HEK293 (cell line): Measurements from ENCODE around the gene IFNA7.

Experiments
- CTCF ChIA-PET: fragments of 350-600 bp; formaldehyde crosslinking; extraction: SDS; loops from one replicate; lab custom pipeline; 2021; ENCODE audit warnings: antibody characterized with exemption; lab: Yijun Ruan, JAX
- POLR2A ChIA-PET: fragments of 300-600 bp; formaldehyde crosslinking; extraction: SDS; loops from one replicate; lab custom pipeline; 2020; ENCODE audit warnings: antibody characterized with exemption, inconsistent platforms; lab: Yijun Ruan, JAX
- H3K27ac ChIP-seq: fragments of 200-500 bp; sonication (Bioruptor generic); 2 replicates; pipeline ENCODE4 v1.5.1; 2014; ENCODE audit warnings: low read depth, low read length, control low read depth, inconsistent platforms; ENCODE audit errors: extremely low read depth
- H3K36me3 ChIP-seq, 2 experiments: fragments of 200-500 bp in 1 of 2; sonication (Bioruptor generic) in 1 of 2; 1 replicate in 1 of 2; 2 replicates in 1 of 2; pipeline ENCODE4 v1.5.1; 2014 to 2017; ENCODE audit warnings: inconsistent platforms in 2 of 2, low read length in 2 of 2; ENCODE audit not compliant: control insufficient read depth in 2 of 2, insufficient read depth in 1 of 2
- H3K4me1 ChIP-seq: fragments of 200-500 bp; sonication (Bioruptor generic); 2 replicates; pipeline ENCODE4 v1.5.1; 2014; ENCODE audit warnings: mild to moderate bottlenecking, low read length, inconsistent platforms; ENCODE audit not compliant: control insufficient read depth, insufficient read depth
- H3K4me3 ChIP-seq: 2 replicates; pipeline ENCODE4 v1.5.1; 2011; ENCODE audit warnings: low read depth, mild to moderate bottlenecking, control low read depth, low read length, moderate library complexity
- H3K9me3 ChIP-seq: fragments of 200-500 bp; sonication (Bioruptor generic); 2 replicates; pipeline ENCODE4 v1.5.1; 2014; ENCODE audit warnings: low read depth, low read length, inconsistent platforms; ENCODE audit not compliant: control insufficient read depth, insufficient read depth
- ATF2 ChIP-seq: fragments of 450-650 bp; formaldehyde crosslinking; IDR thresholded peaks from 2 replicates; pipeline ENCODE4 v1.5.1; 2016; ENCODE audit warnings: missing biosample characterization, missing genetic modification characterization, low read depth
- CTCF ChIP-seq: fragments of 450-650 bp; formaldehyde crosslinking; IDR thresholded peaks from 2 replicates; pipeline ENCODE4 v1.5.1; 2016; ENCODE audit warnings: missing biosample characterization, missing genetic modification characterization
- GLIS1 ChIP-seq: fragments of 450-650 bp; formaldehyde crosslinking; IDR thresholded peaks from 2 replicates; pipeline ENCODE4 v1.5.1; 2016; ENCODE audit warnings: missing biosample characterization, missing genetic modification characterization
- ZBTB17 ChIP-seq: fragments of 450-650 bp; formaldehyde crosslinking; IDR thresholded peaks from 2 replicates; pipeline ENCODE4 v1.5.1; 2016; ENCODE audit warnings: missing biosample characterization, missing genetic modification characterization
- ZBTB20 ChIP-seq: fragments of 450-650 bp; formaldehyde crosslinking; IDR thresholded peaks from 2 replicates; pipeline ENCODE4 v1.5.1; 2016; ENCODE audit warnings: missing biosample characterization, missing genetic modification characterization
- ZBTB48 ChIP-seq: fragments of 450-650 bp; formaldehyde crosslinking; IDR thresholded peaks from 2 replicates; pipeline ENCODE4 v1.5.1; 2016; ENCODE audit warnings: missing biosample characterization, missing genetic modification characterization
- ZNF175 ChIP-seq: fragments of 450-650 bp; formaldehyde crosslinking; IDR thresholded peaks from 2 replicates; pipeline ENCODE4 v1.5.1; 2016; ENCODE audit warnings: missing biosample characterization, missing genetic modification characterization
- ZNF292 ChIP-seq: fragments of 450-650 bp; formaldehyde crosslinking; IDR thresholded peaks from 2 replicates; pipeline ENCODE4 v1.5.1; 2016; ENCODE audit warnings: low read depth, missing biosample characterization, missing genetic modification characterization, borderline replicate concordance
- ZNF48 ChIP-seq: fragments of 450-650 bp; formaldehyde crosslinking; IDR thresholded peaks from 2 replicates; pipeline ENCODE4 v1.5.1; 2016; ENCODE audit warnings: missing biosample characterization, missing genetic modification characterization
- ZNF571 ChIP-seq: fragments of 450-650 bp; formaldehyde crosslinking; IDR thresholded peaks from 2 replicates; pipeline ENCODE4 v1.5.0; 2017; ENCODE audit warnings: missing biosample characterization, missing genetic modification characterization
- ZNF654 ChIP-seq: fragments of 450-650 bp; formaldehyde crosslinking; IDR thresholded peaks from 2 replicates; pipeline ENCODE4 v1.5.1; 2016; ENCODE audit warnings: low read depth, missing biosample characterization, missing genetic modification characterization
- ZNF843 ChIP-seq: fragments of 450-650 bp; formaldehyde crosslinking; IDR thresholded peaks from 2 replicates; pipeline ENCODE4 v1.5.1; 2016; ENCODE audit warnings: missing biosample characterization, missing genetic modification characterization
- ZSCAN4 ChIP-seq: fragments of 450-650 bp; formaldehyde crosslinking; IDR thresholded peaks from 2 replicates; pipeline ENCODE4 v1.5.1; 2017; ENCODE audit warnings: missing biosample characterization, missing genetic modification characterization

The IFNA7 gene

GRCh38 chr9:21154018-21154608 lies 47.9 kb downstream of the IFNA7 start:
- ChIA-PET CTCF (interaction anchor here (0.6 to 1.6 kb wide), 21 partner anchors 9 to 1107 kb away, joined by 3 to 8 read pairs (median 3); no protein-coding TSS in a partner anchor), POLR2A (no interaction called here)
- H3K4me3 ChIP-seq, result no peak overlapping the region

GRCh38 chr9:21153336-21154017 lies 48.5 kb downstream of the IFNA7 start:
- Histone ChIP-seq H3K36me3 (no peaks in the 10 kb centered on the region), H3K4me1 (no peaks in the 10 kb centered on the region), H3K9me3 (no peaks in the 10 kb centered on the region), H3K4me3 (no peak overlapping the region), H3K27ac (no peak overlapping the region)
- POLR2A ChIA-PET, result no interaction called here
- TF ChIP-seq ZNF175 (tag by site-specific recombination) (no peak), ZBTB48 (0 out of 2 replicates have a peak, but pooled peaks have one; percentile 32), ZBTB20 (tag by site-specific recombination) (peak; percentile 43; the same call in 1 of the 2 replicates)
- CTCF ChIA-PET, result interaction anchor here (0.6 to 1.6 kb wide), 17 partner anchors 10 to 772 kb away, joined by 3 to 8 read pairs (median 3); no protein-coding TSS in a partner anchor

More at GRCh38 chr9:21154018-21154608, 47.9 kb downstream of the IFNA7 start:
- Histone ChIP-seq H3K4me1 (no peaks in the 10 kb centered on the region), H3K36me3 (no peaks in the 10 kb centered on the region), H3K9me3 (no peaks in the 10 kb centered on the region), H3K27ac (no peak overlapping the region)
- TF ChIP-seq ZSCAN4 (tag by site-specific recombination), result 0 out of 2 replicates have a peak, but pooled peaks have one; percentile 10
- TF ChIP-seq ZNF654, result peak; percentile 50
- TF ChIP-seq ZNF292 (tag by site-specific recombination), result no peak
- no peak for TF ChIP-seq ZNF571 (tag by site-specific recombination)
- peak; percentile 35; the same call in 1 of the 2 replicates for TF ChIP-seq CTCF (tag by site-specific recombination)
- no peak for TF ChIP-seq ZNF48
- TF ChIP-seq GLIS1 (tag by site-specific recombination), result no peak
- 0 out of 2 replicates have a peak, but pooled peaks have one; percentile 11 for TF ChIP-seq ZBTB17 (tag by site-specific recombination)
- TF ChIP-seq ZNF843 (tag by site-specific recombination), result no peak
- 0 out of 2 replicates have a peak, but pooled peaks have one; percentile 22 for TF ChIP-seq ATF2
